ENCODE data around the gene UMODL1.
"Not testable (repeated sequence)": the region's sequence is repeated elsewhere in the genome, so short reads cannot be mapped to it uniquely, and the experiment has no call there.

The UMODL1 gene

GRCh38 chr21:42172596-42173483, 101.7 kb downstream of the UMODL1 start:
- DNase-seq, result no peak

DNA sequence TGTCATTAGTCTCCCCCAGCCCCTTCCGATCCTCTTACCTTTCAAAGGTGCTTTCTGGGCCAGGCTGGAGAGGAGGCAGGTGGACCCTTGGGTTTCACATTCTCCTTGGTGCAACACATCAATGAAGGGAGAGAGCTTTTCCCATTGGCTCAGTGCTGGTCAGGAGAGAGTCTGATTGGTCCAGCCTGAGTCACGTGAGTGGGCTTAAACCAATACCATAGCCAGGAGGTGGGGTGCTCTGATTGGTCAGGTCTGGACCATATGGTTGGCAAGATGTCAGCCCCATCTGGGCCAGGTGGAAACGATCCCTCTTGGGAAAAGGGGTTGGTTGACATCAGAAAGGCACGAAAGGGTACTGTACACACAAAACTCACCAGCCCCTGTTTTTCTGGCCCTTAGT, 103.1 kb downstream of the UMODL1 start:
- DNase-seq, result no peak

- DNase-seq, result no peak
Measured at GRCh38 chr21:42175110-42175710, 104.1 kb downstream of the UMODL1 start.

GRCh38 chr21:42176859-42177258, 105.7 kb downstream of the UMODL1 start:
- no peak for DNase-seq

DNA sequence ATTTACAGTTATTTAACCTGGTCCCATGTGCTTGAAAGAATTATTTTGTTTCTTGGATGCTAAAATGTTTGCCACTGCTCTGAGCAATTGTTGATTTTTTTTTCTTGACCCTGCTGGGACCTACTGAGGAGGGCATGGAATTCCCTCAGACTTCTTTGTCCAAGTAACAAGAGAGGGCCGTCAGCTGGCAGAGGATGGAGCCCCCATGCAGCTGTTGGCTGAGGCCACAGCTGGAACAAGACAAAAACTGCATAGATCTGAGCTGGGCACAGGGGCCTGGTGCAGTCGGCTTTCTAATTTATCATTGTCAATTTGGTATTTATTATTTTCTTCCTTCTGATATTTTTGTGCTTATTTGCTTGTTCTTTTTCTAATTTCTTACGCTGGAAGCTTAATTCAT, 108.2 kb downstream of the UMODL1 start:
- DNase-seq, result no peak

DNA sequence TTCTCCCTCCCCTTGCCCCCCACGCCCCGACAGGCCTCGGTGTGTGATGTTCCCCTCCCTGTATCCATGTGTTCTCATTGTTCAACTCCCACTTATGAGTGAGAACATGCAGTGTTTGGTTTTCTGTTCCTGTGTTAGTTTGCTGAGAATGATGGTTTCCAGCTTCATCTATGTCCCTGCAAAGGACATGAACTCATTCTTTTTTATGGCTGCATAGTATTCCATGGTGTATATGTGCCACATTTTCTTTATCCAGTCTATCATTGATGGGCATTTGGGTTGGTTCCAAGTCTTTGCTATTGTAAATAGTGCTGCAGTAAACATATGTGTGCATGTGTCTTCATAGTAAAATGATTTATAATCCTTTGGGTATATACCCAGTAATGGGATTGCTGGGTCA, 108.9 kb downstream of the UMODL1 start:
- not testable (repeated sequence) for DNase-seq

DNA sequence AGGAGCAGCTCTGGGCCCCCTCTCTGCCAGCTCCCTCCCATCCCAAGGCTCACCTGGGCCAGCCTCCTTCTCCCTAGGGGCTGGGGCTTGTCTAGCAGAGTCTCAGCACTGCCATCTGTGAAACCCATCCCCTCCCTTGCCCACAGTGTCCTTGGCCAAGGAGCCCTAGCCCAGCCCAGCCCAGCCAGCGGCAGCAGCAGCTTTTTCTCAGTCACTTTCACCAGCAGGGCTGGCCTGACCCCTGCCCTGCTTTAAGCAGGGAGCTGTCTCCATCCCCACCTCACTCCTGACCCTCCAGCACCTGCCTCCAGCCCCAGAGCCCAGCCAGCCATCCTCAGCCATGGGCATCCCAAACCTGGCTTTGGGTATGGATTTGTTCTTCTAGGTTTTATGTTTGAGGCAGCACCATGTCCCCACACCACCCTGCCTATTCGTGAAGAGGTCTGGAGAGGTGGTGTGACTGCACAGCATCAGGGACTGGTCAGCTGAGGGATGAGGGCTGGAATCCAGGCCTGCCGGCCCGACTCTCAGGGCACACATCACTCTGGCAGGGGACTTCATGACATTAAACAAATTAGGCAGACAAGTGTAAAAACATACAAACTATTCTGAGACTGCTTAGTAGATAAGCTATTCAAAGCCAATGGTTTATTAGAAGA, 111.7 kb downstream of the UMODL1 start:
- DNase-seq, result no peak

DNA sequence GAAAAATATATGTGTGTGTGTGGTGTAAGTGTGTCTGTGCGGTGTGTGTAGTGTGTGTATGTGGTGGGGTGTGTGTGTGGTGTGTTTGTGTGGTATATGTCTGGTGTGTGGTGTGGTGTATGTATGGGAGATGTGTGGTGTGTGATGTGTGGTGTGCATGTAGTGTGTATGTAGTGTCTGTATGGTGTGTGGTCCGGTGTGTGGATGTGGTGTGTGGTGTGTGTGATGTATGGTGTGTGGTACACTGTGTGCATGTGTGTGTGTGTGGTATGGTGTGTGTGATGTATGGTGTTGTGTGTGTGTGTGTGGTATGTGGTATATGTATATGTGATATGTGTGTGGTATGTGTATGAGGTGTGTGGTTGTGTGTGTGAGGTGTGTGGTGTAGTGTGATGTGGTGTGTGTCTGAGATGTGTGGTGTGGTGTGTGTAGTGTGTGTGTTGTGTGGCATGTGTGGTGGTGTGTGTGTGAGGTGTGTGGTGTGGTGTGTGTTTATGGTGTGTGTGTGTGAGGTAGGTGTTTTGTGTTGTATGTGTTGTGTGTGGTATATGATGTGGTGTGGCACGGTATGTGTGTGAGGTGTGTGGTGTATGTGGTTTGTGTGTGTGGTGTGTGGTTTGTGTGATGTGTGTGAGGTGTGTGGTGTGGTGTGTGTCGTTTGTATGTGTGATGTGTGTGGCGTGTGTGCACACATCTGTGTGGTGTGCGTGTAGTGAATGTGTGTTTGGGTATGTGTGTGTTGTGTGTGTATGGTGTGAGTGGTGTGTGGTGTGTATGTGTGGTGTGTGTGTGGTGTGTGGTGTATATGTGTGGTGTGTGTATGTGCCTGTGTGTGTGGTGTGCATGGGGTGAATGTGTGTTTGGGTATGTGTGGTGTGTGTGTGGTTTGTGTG, 112.5 kb downstream of the UMODL1 start:
- no peak for DNase-seq

GRCh38 chr21:42186591-42186990, 115.5 kb downstream of the UMODL1 start:
- no peak for DNase-seq

DNA sequence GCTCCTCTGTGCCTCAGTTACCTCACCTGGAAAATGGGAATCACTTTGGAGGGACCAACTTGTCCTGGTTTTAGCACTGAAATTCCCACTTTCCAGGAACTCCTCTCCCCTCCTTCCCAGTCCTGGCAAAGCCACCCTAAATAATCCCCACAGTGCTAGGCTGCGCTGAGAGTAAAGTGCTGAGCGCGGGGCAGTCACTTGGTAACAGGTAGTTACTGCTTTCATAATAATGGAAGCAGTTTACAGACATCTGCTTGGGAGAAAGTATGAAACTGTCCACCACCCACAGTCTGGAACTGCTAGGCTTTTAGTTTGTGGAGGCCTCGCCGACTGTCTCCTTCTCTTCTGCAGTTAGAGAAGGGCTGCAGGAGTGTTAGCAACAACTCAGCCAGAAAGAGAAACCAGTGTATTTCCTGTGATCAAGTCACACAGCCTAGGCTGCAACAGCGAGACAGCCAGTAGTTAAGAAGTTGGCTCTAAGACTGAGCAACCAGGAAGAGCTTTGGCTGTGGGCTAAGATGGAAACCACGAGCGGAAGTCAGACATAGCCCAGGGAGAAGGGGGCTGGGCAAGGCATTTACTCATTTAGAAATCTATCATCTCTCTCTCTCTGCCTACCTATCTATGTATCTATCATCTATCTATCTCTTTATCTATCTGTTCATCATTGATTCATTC, 117.0 kb downstream of the UMODL1 start:
- DNase-seq, result no peak

DNA sequence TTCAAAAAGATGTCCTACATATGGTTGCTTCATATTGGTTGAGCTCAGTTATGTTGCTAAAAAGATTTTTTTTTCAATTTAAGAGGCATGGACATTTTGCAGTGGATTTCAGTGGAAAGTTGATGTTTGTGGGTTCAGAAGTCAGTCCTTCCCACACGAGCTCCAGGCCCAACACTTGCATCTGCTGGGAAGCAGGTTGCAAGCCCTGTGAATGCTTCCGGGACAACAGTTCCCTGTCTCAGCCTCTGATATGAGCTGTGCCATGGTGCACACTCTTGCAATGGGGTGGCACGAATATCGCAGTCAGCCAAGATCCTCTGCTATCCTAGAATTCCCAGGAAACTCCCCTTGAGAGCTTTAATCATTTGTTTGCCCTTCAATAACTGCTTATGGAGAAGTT, 117.5 kb downstream of the UMODL1 start:
- DNase-seq, result no peak

- DNase-seq, result no peak
Measured at GRCh38 chr21:42189431-42189830, 118.3 kb downstream of the UMODL1 start.

DNA sequence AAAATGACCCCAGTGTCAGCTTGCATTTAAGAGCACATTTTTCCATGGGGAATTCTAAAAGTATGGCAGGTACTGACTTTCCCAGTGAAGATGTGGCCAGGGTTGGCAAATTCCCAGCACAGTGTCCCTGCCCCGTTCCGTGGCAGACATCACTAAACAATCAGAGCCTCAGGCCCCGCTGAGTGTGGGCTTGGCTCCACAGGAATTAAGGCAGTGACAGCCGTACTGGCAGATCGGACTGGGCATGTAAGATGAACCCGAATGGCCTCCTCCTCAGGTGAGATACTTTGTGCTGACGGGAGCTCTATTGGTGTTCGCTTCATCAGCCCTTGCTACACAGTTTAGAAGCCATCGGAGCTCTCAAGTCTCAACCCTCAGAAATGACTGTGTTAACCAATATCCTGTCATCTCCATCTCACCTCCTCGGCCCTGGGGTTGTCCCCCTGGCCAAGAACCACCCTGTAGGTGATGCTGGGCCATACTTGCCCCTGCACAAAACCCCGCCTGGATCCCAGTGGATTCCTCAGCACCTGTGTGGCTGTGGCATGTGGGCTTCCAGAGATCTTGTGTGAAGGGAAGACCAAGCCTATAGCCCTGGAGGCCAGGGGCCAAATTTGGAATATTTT, 118.9 kb downstream of the UMODL1 start:
- no peak for DNase-seq

DNA sequence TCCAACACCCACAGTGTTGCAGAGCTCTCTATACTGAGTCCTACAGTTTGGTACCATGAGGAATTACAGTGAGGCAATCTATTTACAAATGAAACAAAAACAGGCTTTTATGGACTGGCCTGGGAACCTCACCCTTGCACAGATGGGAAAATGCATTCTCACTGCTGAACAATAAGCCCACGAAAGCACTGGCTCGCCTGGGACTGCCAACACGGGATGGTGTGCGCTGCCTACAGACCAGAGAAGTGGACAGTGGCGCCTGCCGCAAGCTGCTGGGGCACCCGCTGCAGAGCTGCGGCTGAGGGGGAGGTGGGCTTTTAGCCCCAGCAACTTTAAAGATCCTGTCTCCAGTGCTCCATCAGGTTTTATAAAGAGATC, 119.4 kb downstream of the UMODL1 start:
- DNase-seq, result no peak

DNA sequence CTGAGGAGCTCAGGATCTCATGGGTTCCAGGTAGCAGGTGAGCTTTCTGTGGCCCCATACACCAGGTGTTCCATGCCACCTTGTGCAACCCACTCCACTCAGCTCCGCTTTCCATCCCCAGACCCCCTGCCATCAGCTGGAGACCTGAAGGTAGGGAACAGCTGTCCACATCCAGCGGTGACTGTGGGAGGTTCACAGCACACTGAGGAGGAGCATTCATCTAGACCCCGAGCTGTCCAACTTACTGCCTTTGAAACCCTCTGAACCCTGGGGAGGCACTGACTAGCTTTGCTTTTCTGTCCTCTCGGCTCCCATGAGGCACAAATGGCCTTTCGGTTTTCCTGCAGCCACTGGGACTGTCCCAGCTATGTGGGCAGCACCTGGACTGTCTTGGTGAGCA, 119.9 kb downstream of the UMODL1 start:
- DNase-seq, result no peak

GRCh38 chr21:42191696-42192595, 120.8 kb downstream of the UMODL1 start:
- DNase-seq, result no peak
